HG02970 (cell line): ENCODE results near the gene STPG3.

ENCODE experiments used
- ATAC-seq: cut with Tn5 transposase; IDR thresholded peaks from one replicate; pipeline ENCODE4 v1.9.1; 2021; ENCODE audit warnings: mild to moderate bottlenecking, moderate library complexity, moderate number of reproducible peaks; ENCODE audit not compliant: unreplicated experiment, low FRiP score

The STPG3 gene

DNA sequence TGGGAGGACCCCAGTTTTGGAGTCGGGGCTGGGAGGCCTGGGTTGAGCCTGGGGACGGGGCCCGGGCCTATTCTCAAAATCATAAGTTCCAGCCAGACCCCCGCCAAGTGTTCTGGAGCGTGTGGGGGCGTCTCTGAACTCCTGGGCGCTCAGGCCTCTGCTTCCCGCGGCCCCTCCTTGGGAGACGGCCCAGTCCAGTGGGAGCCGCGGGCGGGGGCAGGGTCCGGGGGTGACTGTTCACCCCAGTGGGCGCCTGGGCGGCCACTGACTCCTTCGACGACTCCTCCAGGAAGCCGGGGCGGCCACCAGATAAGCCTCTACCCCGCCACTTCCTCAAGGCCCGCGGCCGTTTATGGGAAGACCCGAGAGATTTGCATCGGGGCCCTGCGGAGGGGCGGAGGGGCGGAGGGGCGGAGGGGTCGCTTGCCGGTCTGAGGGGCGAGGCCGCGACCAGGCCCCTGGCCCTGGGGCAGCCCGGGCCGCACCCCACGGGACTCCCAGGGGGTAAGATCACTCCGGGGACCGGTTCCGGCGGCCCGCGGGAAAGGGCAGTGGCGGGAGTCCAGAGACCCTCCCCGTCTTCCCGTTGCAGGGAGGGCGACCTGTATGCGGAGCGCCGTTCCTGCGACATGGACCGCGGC is 27.1 kb downstream of the STPG3 start:
- no peak for ATAC-seq

DNA sequence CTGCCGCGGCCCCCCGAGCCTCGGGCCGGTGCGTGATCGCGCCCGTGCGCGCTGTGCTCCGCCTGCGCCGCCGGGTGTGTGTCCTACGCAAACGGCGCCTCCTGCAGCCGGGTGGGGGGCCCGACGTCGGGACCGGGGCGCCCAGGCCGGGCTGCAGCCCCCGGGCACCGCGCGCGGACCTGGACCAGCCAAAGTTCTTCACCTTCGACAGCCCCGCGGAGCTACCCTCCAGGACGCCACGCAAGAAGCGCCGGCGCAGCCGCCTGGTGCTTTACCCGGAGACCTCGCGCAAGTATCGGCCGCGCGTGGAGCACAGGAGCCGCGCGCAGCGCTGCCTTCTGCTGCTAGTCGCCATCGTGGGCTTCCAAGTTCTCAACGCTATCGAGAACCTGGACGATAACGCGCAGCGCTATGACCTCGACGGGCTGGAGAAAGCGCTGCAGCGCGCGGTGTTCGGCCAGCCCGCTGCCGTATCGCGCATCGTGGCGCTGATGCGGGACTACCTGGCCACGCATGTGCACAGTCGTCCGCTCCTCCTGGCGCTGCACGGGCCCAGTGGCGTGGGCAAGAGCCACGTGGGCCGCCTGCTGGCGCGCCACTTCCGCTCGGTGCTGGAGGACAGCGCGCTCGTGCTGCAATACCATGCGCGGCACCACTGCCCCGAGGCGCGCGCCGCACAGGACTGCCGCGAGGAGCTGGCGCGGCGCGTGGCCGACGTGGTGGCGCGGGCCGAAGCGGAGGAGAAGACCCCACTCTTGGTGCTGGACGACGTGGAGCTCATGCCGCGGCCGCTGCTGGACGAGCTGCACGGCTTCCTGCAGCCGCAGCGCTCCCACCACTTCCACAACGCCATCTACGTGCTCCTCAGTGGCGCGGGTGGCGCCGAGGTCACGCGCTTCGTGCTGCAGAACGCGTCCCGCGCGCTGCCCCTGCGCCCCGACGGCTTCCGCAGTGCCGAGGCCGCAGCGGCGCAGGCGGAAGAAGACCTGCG is 27.9 kb downstream of the STPG3 start:
- ATAC-seq = no peak

DNA sequence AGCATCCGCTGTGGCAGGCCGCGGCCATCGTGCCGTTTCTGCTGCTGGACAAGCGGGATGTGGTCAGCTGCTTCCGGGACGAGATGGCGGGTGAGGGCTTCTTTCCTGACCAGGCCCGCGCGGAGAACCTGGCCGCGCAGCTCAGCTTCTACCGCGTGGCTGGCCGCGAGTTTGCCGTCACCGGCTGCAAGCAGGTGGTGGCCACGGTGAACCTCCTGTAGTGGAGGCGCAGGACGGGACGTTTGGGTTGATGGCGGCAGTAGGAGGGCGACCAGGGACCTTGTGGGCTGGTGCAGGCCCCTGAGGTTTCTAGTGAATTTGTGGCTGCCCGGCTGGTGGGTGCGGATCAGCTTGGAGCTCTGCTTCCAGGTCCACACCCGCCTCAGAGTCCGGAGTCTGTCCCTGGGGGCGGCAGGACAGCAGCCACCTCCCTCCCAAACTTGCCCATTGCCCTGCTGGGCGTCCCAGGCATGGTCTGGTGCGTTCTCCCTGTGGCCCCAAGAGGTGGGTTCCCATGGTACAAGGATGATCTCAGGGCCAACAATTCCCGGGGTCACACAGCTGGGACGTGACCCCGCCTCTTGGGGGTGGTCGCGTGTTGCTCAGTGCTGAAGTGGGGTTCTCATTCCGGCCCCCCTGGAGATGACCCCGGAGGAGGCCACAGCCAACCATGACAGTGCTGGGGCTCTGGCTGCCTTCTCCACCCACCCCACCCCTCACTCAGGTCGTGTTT is 28.8 kb downstream of the STPG3 start:
- ATAC-seq = no peak

DNA sequence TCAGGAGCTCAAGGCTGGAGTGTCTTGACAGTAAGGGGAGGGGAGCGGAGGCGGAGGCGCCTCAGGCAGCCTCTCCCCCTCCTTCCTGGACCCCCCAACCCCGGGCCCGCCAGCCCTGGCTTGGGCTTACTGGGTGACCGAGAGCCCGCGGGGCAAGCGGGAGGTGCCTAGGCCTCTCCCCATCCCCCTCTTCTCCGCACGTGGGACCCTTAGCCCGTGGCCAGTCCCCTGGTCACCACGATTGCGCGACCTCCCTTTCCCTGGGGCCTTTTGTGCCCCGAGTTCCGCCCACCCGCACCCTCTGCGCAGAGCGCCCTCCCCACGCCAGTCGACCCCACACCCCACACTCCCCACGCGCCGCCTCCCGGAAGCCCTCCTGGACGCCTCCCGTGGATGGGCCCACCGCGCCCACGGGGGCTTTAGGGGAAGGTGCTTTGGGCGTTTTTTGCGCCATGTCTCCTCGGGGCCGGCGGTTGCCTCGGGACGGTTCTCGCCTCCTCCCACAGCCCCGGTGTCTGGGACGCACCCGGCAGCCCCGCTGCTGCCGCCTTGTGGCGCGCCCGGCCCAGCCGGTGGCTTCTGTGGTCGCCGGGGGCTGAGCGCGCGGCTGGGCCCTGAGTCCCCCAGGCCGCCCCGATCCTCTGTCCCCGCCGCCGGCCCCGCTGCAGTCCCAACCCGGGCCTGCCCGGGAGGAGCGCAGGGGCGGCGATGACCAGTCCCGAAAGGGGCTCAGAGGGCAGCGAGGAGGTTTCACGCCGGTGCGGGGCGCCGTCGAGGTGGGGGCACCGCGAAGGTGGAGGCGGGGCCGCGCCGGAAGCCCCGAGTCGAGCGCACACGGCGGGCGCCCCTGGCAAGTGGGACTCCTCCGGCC is 29.6 kb downstream of the STPG3 start:
- no peak for ATAC-seq

DNA sequence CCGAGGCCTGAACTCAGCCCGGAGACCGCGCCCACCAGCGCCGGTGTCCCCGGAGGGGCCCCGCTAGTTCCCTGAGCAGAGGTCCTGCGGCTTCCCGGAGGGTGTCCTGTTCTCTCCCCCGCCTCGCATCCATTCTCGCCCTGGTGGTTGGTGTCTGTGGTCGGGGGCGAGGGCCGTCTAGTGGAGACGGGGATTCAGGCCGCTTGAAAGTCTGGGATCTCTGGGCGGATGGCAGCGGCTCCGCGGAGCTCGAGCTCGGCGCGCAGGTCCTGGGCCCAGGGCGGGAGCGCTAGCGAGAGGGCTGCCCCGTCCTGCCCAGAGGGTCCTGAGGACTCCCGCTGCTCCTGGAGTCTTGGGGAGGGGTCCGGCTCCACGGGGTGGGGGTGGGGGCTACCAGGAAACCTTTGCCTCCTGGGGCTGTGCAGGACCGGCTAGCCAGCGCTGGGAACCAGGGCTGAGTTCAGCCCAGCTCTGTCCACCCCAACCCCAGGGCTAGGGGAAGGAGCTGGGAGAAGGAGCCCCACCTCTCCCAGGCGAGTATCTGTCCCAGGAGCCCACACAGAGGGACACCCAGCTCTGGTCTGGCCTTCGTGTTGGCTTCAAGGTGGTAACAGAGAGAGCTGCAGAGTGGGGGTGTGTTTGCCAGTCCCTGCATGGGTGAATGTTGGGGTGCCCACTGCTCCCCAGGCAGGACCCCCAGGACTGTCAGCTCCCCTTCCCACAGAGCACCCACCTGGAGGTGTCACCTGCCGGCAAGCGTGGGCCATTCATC is 30.4 kb downstream of the STPG3 start:
- no peak for ATAC-seq

DNA sequence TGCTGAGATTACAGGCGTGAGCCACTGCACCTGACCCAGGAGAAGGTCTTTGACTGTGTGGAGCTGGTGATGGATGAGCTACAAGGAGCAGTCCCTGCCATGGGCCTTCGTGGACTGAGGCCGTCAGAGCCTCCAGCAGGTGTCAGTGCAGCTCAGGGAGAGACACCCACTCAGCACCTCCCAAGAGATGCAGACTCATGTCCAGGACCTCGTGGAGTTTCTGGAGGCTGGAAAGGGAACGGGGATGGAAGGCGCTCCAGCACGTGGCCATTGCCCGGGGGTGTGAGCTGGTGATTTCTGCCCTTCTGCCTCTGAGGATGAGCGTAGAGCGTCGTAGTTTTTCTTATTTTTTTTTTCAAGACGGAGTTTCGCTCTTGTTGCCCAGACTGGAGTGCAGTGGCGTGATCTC is 35.9 kb downstream of the STPG3 start:
- ATAC-seq = no peak

DNA sequence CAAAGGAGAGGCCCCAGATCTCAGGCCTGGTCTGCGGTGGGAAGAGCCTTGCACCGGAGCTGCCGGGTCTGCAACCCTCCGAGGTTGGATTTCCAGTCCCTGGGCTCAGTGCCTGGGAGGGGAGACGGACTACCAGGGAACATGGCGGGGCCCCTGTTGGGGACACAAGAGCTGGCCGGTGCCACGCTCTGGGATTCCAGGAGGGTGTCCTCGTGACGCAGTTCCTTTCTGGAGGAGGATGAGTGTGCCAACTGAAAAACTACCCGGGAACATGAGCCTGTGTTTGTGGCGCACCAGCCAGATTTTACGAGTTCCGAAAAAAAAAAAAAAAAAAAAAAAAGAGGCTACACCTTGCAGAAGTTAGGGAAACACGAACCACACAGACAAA is 42.0 kb downstream of the STPG3 start:
- ATAC-seq = no peak

DNA sequence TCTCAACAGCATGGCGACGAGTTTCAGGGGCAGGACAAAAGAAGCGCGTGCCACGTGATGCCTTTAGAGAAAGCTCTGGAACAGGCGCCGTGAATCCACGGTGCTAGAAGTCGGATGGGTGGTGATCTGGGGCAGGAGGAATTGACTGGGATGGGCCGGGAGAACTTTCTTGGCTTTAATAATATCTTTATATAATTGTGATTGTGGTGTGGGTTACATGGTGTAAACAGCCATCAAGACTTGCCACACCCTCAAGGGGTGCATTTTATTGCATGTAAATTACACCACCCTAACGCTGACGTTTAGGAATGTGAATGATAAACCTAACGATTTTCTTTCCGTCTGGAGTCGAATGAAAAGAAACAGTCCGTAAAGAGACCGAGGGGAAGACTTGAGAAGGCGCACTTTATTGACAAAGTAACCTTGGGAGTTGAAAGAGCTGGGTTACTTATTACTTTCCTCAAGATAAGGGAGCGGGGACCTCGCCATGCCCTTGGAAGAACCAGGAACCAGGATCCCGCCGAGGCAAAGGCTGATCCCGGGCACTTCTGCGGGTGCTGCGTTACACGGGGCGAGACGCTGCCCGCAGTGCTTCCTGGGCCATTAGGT is 42.5 kb downstream of the STPG3 start:
- no peak for ATAC-seq

DNA sequence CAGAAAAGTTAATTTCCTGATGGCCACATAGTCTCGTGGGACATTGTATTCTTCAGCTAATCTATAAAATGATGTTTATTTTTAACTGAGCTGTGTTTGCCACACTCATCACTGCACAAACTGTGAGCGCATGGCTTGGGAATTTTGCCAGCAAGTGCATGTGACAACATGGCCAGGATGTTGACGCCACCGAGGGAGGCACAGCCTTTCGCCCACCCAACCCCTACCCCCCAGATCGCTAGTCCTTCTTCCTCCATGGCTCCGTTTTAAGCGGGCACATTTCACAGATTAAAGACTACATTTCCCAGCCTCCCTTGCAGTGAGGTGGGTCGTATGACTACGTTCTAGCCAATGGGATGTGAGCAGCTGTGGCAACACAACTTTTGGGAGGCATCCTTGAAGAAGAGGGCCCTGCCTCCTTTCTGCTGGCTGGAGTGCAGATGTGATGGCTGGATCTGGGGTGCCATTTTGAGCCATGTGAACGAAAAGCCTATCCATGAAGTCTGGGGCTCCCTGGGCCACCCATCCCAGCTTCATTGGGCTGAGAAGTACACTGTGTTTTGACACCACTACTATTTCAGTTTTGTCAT is 43.1 kb downstream of the STPG3 start:
- ATAC-seq = no peak

DNA sequence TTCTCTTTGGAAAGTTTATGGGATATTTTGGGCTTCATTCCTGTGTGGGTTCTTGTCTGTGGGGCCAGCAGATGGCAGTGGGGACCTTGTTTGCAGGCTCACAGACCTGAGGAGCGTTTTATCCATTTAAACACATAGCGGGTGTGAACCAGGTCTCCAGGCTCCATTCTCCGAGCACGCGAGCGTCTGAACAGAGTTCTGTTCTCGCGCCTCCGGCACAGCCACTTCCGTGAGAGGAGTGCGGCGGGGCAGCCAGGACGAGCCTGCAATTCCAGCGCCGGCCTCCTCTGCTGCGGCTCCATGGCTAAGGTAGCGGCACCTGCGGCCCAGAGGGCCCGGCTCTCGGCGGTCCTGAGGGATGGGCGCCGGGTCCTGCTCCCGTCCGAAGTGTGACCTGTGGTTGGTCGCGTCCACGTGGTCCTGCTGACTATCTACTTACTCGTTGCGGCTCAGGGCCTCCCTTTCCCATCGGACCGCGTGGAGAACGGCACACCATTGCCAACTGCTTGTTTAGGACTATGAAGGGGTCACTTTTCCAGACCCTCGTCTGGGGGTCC is 43.7 kb downstream of the STPG3 start:
- ATAC-seq = no peak

DNA sequence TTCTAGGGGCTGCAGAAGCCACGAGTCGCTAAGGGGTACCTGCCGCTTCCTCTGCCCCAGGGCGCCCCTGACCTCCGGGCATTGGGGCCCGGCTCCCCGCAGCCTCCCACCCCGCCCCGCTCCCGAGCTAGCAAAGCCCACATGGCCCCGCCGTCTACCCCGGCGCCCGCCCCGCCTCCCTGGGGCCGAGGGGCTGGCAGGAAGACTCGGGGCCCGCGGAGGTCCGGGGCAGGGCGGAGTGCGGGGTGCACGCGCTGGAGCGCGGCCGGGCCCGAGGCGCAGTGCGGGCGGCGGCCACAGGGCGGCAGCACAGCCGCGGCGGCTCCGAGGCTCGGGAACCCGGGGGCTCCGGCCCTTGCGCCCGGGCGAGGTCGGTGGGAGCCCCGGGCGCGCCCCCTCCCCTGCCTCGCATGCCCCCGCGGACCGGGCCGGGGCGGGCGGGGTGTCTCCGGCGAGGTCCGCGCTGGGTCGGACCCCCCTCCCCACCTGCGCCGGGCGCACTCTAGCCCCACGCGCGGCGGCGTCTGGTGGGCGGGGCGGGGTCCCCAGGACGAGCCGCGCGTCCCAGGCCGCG is 44.2 kb downstream of the STPG3 start:
- ATAC-seq = no peak

DNA sequence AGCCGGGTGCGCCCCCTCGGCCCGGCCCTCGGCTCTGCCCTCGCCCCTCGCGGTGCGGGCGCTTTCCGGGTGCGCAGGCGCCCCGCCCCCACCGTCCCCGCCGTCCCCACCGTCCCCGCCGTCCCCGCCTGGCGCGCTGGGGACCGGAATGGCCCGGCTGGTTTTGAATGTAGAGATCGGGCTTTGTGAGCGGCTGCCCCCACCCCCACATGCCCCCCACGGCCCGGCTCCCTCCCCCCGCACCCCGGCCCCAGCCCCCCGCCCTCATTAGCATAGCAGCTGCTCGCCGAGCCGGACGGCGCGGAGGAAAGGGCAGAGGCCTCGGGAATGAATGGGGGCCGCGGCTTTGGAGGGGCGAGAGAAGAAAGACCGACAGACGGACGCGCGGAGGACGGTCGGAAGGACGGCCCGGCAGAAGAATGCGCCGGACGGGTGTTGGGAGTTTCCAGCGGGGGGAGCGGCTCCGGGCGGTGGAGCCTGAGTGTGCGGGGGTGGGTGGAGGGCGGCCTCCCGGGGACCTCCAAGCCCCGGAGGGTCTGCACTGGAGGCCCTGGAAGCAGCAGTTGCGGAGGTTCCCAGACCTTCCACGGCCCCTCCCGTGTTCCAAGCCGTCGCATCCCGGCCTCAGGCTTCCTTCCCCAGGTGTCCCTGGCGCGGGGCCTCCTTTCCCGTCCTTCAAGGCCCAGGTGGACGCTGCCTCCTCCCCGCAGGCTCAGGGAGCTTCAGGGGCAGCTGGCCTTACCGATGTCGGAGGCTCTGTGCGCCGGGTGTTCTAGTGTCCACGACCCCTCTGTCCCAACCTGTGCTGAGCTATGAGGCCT is 45.0 kb downstream of the STPG3 start:
- ATAC-seq = no peak

DNA sequence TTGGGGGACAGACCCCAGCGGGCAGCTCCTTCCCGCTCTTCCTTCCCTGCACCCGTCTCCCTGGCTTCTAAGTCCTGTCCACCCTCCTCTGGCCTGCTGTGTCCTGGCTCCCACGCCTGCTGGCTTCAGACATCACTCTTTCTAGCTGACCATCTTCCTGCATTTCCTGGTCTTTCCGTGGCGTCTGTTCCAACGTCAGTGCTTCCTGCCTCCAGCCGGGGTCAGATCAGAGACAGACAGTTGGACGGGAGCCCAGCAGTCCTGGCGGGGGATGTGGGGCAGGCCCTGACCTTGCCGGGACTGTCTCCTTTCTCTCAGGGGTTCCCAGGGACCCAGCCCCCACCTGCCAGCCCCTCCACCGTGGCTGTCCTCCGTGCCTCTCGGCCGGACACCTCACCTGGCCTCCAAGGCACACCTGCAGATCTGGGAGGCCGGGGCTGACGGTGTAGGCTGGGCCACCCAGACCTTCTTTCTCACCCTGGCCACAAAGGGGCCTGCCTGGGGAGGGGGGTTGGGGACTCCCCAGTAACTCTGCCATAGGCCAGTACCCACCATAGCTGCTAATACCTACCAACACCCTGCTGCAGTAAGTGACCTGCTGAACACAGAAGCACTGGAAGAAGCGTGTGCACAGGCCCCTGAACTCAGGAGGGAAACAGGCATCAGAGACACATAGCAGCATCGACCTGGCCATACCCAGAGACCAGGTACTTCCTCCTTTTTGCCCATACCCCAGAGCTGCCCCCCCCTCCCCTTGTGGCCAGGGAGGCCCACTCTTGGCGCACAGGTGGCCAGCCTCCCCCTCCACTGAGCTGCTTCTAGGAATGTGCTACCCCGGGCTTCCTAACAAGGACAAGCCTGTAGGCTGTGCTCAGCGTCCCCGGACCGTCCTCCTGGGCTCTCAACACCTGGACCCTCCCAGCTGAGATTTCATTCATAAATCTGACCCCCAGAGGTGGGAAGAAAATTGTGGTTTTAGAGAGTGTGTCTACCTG is 45.9 kb downstream of the STPG3 start:
- ATAC-seq = no peak

DNA sequence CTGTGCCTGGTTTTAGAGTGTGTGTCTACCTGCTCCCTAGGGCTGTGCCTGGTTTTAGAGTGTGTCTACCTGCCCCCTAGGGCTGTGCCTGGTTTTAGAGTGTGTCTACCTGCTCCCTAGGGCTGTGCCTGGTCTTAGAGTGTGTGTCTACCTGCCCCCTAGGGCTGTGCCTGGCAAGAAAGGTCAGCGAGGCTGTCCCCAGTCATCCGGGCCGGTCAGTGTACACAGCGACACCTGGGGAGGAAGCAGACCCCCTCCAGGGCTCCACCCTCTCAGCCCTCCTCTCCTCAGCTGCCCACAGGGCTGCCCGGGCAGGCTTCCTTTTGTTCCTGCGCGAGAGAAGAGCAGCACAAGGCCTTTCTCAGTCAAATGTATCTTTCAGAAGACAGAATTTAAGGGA is 46.9 kb downstream of the STPG3 start:
- no peak for ATAC-seq

DNA sequence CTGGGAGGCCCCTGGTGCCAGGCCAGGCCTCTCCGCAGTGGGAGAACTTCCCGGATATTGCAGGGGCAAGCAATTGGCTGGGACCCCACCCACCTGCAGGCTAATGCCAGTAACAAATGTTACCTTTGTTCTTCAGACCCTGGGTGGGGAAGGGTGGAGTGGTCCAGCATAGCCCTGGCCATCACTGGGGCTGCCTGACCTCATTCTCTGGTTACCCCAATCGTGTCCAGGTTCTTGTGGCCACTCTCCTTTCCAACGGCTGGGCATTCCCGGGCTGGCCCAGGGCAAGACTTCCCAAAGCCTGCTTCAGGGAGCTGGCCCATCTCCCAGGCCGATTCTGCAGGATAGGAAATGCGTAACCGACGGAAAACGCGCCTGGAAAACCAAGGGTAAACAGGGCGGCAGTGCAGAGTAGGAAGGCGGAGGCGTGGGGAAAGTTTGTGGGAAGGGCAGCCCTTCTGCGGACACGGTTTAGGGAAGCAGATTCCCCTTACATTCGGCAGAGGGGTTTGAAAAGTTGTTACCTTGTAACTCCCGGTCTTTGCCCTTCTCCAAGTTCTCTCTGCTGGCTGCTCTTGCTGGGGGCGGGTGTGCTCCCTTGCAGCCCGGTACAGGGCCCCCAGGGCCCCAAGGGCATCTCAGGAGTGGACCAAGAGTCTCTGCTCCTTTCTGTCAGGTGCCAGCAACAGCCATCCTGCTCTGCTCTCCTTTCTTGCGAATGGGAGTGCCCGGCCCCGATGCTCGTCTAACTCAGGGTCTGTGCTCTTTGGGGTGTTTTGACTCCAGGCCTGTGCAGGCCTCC is 47.5 kb downstream of the STPG3 start:
- no peak for ATAC-seq
